GM19468 (cell line): ENCODE data around the gene ZEB2.

Experiments
- ATAC-seq: cut with Tn5 transposase; IDR thresholded peaks from one replicate; pipeline ENCODE4 v1.9.1; 2021; ENCODE audit warnings: mild to moderate bottlenecking, moderate library complexity, moderate number of reproducible peaks; ENCODE audit not compliant: unreplicated experiment; ENCODE audit errors: extremely low read depth

Gene ZEB2

GRCh38 chr2:144530596-144530995 lies 10.7 kb upstream of the ZEB2 start:
- ATAC-seq: no peak

DNA sequence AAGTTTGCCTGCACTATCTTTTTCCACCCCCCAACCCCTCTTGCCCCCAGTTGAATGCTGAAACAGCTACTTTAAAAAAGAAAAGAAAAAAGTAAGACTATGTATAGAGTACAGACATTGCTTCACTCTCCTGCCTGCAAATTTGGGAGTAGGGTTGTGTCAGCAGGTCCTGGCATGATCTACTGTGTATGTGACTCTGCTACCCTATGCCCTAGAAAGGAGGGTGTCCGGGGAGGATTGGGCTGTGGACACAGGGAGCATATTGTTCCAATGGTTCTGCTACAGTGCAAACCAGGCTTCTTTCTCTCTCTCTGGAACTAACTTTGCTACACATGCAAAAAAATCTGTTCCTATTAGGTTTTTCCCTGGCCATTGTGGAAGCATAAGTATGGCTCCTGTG lies 9.9 kb upstream of the ZEB2 start:
- no peak for ATAC-seq

DNA sequence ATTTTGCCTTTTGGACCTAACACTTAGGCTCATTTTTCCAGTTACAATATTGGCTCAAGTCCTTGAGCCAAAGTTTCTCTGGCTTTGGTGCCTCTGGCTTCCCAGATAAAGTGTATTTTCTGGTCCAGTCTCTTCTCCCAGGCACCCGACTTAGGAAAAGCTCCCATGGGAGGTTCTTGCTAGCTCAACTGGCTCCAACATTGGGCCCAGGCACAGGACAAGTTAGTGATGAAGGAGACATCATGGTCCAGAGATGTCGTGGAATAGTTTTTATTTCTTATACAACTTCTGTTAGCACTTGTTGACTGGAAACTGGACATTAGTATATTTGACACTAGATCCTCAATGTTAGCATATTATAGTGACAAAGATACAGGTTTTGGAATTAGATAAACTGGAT lies 8.2 kb upstream of the ZEB2 start:
- no peak for ATAC-seq

DNA sequence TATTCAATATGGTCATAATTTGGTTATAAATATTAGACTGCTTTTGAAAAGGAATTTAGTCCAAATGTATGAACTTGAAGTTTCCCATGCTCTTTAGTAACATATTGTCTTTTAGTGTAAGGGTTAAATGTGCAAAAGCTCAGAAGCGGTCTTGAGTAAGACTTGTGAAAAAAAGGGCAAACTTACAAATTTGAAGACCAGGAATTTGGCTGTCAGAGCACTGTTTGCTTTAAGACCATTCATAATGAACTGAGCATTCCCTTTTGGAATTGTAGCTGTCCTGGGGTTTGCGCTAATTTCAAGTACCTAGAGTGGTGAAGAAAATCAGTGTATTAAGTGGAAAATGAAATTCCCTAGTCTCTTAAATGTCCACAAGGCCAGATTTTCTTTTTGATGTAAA lies 6.9 kb upstream of the ZEB2 start:
- no peak for ATAC-seq

GRCh38 chr2:144524118-144525009 lies 4.4 kb upstream of the ZEB2 start:
- ATAC-seq: no peak

GRCh38 chr2:144523596-144524117 lies 3.7 kb upstream of the ZEB2 start:
- ATAC-seq: no peak

GRCh38 chr2:144522897-144523595 lies 3.1 kb upstream of the ZEB2 start:
- ATAC-seq: no peak

DNA sequence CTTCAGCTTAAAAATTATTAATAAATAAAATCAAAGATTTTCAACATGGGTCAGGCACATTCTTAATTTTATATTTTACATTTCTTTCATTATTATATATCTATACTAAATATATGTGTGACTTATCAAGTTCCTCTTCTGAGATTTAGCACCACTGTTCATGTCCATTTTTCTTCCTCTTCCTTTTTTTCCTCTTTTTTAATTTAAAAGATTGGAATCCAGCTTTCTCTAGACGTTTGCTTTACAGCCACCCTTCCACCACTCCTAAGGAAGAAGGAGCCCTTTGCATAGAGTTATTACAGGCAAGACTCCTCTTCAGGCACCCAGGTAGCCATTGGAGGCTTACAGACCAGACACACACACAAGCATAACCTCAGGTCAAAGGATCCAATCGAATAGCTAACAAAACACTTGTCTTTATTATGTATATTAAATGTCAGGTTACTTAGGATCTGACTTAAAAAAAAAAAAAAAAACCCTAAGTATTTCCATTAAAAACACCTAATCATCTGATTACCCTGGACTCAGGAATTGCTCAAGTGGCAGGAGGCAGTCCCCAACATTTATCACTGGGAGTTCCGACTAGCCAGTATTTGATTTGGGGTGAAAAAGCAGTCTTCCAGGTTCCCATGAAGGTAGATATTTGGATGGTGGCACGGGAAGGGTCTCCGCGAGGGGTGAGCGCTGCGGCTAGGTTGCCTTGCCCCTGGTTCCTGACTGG lies 2.4 kb upstream of the ZEB2 start:
- no peak for ATAC-seq

DNA sequence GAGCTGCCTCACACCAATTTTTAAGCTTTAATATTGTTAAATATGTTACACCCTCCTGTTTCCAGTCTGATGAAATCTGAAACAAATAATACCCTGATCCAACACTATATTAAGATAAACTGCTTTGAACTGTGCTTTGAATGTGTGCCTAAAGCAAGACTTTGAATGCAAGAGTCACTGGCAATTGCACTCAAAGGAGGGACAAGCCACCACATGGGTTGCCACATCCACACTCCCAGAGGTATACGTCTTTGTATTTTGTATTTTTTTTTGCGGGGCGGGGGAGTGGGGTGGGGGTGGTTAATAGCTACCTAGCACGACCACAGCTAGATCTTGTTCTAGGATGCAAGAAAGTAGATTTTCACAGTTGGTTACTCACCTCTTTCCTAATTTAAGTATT lies 1.8 kb upstream of the ZEB2 start:
- ATAC-seq: no peak

DNA sequence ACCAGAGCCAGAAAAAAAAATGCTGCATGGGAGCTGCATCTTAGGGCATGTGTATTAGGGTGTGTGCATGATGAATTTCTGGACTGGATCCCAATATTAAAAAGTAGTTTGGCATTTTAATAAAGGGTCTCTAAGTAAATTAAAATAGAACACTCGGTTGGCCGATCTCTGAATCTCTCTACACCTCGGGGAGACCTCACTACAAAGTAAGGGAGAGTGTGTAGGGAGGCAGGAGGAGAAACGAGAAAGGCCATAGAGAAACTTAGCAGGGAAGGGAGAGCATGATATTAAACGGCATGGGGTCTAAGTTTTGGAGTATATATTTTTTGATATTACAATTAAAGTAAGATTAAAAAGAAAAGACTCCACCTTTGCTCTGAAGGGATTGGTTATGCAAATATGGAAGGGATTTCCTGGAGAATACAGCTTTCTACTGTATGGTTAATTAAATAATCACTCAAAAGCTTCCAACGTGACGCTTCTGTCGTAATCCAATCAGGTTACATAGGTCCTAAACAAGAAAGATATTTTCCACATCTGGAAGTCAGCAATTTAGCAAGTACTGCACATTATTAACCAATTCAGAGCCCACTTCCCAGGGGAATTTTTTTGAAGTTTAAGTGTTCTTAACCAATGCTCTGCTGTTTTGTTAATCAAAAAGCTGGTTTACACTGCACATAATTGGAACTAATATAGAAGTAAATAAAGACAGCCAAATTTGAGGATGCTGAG lies 1.0 kb upstream of the ZEB2 start:
- no peak for ATAC-seq

- ATAC-seq: no peak
Measured at GRCh38 chr2:144519597-144519933, 354 bp downstream of the ZEB2 start.

DNA sequence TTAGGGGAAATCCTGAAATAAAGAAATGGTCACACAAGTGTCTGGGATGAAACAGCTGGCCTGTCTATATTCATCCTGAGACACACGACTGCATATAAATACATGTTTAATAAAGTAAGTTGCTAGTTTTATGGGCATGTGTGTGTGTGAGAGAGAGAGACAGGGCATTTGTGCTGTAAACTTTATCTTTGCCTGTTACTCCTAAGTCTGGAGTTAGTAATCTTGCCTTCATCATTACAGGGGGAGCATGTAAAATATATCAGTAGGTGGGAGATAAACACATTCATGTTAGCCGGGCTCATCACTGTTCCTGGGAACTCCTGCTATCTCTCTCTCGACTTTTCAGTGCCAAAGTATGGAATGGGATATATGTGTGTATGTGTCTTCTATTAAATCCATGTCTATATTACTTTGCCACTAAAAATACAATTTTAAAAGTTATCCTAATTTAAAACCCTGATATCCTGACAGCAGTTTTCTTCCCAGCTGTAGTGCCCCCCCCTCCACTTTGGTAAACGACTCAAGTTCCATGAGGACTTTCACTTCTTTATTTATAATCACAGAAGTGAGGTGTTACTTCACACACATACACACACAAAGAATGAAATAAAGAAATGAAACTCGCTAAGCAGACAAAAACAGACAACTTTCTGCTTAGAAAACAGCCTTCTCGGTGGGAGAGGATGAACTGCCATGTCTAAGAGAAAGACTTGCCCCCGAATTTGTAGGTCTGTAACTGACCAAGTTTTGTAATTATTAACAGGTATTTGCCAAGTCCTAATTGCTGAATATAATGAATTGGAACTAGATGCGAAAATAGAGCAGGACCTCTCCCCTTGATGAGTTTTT lies 947 bp downstream of the ZEB2 start:
- peak; percentile 59 for ATAC-seq

DNA sequence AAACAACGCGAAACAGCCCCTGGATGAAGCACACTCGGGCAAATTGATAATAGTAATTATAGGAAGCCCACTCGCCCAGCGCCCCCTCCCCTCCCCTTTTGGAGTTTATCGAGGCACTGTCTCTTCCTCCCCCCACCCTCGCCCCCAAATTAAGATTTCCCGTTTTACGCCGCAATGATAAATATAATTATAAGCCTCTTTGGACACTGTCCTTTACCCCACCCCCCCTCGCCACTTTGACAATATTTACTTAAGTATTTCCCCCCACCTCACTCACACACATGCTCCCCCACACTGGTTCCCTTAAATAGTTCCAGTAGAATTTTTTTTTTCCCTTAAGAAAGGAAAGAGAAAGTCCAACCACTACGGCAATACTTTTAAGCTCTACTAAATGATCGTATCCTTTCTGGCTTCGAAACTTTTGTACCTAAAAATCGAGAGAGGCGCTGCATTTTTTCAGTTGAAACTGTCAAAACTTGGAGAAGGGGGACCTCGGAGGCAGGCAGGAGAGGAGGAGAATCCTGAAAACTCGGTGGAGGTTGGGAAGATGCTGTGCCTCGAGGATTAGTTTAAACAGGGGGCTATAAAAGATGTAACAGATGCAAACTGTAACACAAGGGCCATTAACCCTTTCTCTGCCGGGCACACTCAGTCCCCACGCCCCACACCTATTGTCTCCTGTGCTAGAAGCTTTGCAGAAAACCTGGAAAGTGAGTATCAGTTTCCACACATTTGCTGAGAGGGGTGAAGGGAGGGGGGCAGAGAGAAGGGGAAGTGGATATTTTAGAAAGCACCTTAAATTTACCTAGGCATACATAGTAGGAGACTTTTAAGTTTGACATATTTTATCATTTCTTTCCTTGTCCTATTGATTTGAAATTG lies 1.8 kb downstream of the ZEB2 start:
- ATAC-seq: no peak

GRCh38 chr2:144516981-144517865 lies 2.7 kb downstream of the ZEB2 start:
- ATAC-seq: no peak

GRCh38 chr2:144516411-144516980 lies 3.4 kb downstream of the ZEB2 start:
- no peak for ATAC-seq

DNA sequence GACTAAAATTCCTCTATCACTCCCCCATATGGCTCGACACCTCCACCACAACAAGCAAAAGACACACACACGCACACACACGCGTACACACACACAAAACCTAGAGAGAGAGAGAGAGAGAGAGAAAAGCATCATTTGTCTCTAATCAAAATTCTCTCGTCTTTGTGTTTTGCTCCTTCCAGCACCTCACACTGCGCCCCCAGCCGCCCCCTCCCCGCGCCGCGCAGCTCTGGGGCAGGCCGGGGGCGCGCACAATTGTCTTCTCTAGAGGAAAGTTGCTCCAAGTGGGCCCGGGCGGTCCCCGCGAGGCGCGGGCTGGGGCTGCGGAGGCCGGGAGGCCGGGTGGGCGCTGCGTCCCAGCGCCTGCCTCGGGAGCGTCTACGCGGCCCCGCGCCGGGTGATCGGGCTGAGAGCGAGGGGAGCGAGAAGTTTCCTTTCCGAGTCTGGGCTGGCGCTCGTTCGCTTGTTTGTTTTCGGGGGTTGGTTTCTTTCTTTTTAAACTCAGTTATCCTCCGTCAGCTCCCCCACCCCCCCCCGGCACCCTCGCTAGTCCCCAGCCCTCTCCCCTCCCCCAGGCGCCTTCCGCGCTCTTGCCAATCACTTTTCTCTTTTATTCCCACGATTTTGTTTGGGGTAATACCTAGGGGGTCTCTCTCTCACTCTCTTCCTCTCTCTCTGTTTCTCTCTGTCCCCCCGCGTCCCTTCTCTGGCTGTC lies 4.1 kb downstream of the ZEB2 start:
- ATAC-seq: no peak
